NCI-H146 treated with DMSO at 0.1 percent for 48 hours (cell line): ENCODE data around the gene CIB1.
"Not testable (repeated sequence)": the region's sequence is repeated elsewhere in the genome, so short reads cannot be mapped to it uniquely, and the experiment has no call there.

ENCODE experiments used
- DNase-seq: peaks from one replicate; lab custom pipeline; 2025; ENCODE audit not compliant: unreplicated experiment; lab: John Stamatoyannopoulos, UW

Gene CIB1

DNA sequence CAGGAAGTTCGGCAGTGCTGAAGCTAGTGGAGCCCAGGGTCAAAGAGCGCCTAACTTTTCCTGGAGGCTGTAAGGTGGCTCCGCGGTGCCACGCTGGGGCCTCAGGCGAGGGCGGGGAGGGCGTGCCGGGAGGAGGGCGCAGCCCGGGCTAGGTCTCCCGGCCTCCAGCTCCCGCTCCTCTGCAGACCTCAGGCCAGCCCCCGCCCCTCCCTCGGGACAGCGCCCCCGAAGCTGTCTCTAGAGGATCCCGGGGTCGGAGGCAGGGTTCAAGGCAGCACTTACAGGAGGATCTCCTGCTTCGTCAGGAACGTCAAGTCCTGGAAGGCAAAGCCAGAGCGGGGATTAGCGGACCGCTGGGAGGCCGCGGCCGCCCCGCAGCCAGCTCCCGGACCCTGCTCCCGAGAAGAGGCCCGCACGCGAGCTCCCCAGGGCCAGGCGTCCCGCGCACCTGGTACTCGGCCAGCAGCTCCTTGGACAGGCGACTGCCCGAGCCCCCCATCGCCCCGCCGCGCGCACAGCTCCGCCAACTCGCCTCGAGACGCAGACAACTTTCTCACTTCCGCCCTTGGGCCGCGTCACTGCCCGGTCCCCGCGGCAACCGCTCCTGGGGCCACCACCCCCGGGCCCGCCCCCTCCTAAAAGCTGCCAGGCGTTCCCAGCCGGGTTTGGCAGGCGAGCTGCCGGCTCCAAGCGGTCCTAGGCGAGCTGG is at the start of gene CIB1:
Gene CIB1, minus strand, starts transcription at position 555 of the 709 bp plus-strand sequence. Its CDS starts 56 bp downstream, at position 499.
- no peak for DNase-seq

DNA sequence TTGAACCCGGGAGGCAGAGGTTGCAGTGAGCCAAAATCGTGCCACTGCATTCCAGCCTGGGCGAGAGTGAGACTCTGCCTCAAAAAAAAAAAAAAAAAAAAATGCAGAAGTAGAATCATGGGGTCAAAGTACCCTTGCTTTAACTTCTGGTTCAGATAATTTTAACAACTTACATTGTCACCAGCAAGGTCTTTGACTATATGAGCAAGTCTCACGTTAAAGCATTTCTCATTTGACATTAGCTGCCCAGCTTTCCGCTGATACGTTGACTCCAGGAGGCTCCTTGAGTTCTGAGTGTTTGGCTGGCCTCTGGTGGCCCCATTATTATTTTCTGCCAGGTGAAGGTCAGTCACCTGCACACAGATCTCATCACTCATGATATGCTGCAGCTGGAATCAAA is 47.9 kb upstream of the CIB1 start:
- DNase-seq: peak; percentile 5

GRCh38 chr15:90280743-90281142 is 47.0 kb upstream of the CIB1 start:
- DNase-seq: not testable (repeated sequence)

DNA sequence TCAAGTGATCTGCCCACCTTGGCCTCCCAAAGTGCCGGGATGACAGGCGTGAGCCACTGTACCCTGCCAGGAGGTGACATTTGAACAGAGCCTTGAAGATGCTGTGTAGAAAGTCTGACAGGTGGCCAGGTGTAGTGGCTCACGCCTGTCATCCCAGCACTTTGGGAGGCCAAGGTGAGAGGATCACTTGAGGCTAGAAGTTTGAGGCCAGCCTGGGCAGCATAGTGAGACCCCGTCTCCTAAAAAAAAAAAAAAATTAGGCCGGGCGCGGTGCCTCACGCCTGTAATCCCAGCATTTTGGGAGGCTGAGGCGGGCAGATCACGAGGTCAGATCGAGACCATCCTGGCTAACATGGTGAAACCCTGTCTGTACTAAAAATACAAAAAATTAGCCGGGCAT is 44.7 kb upstream of the CIB1 start:
- not testable (repeated sequence) for DNase-seq

- DNase-seq: no peak
Observed at GRCh38 chr15:90271459-90272166, 37.9 kb upstream of the CIB1 start.

DNA sequence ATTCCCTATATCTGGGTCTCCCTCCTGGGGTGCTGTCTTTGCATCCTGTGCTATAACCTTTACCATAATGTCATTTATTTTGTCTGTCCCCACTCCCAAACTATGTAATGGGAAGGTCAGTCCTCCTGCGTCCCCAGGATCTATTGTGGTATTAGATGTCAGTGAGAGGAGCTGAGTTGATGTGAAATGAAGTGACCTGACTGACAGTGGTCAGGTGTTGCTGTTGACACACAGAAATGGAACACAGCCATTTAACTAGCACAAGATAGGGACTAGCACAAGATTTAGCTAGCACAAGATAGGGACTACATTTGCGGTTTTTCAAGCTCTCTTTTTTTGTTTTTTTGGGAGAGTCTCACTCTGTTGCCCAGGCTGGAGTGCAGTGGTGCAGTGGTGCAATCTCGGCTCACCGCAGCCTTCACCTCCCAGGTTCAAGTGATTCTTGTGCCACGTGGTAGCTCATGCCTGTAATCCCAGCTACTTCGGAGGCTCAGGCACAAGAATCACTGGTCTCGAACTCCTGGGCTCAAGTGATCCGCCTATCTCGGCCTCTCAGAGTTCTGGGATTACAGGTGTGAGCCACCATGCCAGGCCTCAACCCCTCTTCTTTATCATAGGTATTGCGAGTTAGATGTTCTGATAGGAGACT is 36.9 kb upstream of the CIB1 start:
- no peak for DNase-seq

DNA sequence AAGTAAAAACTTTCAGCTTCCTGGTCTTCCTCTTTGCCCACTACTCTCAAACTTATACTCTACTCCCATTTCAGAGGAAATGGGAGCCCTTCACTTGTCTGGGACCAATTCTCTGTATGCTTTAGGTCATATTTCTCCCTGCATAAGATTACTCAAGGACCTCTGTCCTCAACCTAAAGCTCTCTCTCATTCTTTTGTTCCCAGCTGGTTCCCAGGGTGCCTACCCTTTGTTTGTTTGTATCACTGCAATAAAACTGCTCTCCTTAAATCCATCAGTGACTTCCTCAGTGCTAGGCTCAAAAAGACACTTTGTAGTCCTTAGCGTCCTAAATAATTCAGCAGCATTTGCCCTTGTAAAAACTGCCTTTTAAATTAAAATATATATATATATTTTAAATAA is 34.7 kb upstream of the CIB1 start:
- DNase-seq: no peak

DNA sequence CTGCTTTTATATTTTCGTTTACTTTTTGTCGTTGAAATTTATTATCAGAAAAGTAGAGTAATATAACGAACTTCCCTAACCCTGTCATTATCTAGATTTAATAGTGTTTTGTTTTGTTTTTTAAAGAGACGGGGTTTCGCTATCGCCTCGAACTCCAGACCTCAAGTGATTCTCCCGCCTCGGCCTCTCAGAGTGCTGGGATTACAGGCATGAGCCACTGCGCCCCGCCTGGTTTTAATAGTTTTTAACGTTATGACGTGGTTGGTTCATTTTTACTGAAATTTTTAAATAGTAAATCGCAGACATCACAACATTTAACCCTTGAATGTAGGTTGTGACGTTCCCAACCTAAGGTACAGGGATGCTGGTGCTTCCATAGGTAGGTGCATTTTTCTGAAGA is 32.7 kb upstream of the CIB1 start:
- DNase-seq: no peak

DNA sequence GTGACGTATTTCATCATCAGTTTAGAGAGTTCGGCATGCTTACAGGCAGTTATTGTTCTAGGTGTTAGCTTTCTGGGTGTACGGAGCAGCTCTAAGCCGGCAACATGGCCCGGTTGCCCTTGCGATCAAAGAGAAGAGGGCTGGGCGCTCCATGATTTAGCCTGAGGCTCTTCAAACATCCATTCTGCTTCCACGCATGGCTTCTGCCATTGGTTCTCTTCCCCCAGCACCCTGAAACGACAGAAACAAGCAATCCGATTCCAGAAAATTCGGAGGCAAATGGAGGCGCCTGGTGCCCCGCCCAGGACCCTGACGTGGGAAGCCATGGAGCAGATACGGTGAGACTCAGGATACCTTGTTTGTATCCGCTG is 32.3 kb upstream of the CIB1 start:
- peak; percentile 41 for DNase-seq

- DNase-seq: peak; percentile 56
Observed at GRCh38 chr15:90265271-90266060, 31.7 kb upstream of the CIB1 start, which contains the start of gene NGRN. NGRN (plus strand) TSS chr15:90265672; CDS start chr15:90265713, 41 bp downstream.

- DNase-seq: no peak
Observed at GRCh38 chr15:90264671-90265070, 30.9 kb upstream of the CIB1 start.

DNA sequence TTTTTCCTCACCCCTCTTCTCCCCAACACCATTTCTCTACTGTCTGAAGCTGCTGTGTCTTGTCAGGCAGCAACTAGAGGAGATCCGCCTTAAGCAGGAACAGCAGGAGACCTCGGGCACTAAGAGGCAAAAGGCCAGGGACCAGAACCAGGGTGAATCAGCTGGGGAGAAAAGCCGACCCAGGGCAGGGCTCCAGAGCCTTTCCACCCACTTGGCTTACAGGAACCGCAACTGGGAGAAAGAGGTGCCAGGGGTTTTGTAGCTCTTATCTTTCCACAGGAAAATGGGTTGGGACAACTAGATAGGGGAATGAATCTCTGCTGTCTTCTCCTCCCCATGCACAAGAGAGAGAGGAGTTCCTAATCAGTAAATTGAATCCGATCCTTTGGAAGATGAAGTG is 28.7 kb upstream of the CIB1 start:
- no peak for DNase-seq

- no peak for DNase-seq
Observed at GRCh38 chr15:90261811-90262210, 28.1 kb upstream of the CIB1 start.

- DNase-seq: not testable (repeated sequence)
Observed at GRCh38 chr15:90260731-90261130, 27.0 kb upstream of the CIB1 start.

GRCh38 chr15:90259524-90259923 is 25.8 kb upstream of the CIB1 start:
- no peak for DNase-seq

GRCh38 chr15:90257776-90258175 is 24.0 kb upstream of the CIB1 start:
- no peak for DNase-seq

DNA sequence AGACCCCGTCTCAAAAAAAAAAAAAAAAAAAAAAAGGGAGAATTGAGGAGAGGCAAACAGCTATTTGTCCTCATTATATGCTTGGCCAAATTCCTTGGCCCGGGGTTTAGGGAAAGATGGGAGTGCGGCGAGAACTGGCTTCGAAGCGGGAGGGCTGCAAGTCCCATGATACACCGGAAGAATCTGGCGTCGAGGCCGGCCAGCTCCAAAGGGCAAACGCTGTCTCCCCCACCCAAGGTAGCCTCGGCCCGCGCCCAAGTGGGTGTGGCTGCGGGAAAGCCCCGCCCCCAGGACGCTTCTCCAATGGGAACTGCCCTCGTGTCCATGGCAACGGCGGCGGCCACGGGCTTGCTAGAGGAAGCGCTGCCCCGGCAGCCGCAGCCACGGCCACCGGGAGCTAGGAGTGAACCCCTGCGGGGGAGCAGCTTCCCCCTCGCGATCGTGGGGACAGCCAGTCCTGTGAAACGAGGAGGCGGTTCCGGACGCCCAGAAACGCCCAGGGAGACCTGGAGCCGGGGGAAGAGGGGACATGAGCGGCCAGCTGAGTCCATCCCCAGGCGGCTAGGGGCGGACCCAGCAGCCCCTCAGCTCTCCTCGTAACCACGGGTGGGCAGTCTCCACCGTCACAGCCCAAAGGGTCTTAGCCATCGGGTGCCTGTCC is 15.6 kb upstream of the CIB1 start, which contains the start of gene TTLL13:
Gene TTLL13, plus strand, starts transcription at position 354 of the 661 bp plus-strand sequence. CDS start 1,075 bp downstream, outside the sequence.
- peak; percentile 79 for DNase-seq

DNA sequence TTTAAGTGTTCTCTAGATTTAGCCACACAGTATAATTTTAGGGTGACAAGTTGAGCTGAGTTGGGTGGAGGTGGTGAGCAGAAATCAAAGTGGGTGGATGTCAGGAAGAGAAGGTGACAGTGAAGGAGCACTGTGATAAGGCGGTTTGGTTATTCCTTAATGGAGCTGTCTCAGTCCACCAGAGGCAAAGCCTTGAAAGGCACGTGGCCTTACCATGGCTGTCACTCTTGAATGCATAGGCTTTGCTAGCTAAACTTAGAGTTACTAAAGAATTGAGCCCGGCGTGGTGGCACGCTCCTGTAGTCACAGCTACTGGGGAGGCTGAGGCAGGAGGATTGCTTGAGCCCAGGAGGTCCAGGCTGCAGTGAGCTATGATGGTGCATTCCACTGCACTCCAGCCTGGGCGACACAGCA is 15.1 kb upstream of the CIB1 start:
- no peak for DNase-seq

DNA sequence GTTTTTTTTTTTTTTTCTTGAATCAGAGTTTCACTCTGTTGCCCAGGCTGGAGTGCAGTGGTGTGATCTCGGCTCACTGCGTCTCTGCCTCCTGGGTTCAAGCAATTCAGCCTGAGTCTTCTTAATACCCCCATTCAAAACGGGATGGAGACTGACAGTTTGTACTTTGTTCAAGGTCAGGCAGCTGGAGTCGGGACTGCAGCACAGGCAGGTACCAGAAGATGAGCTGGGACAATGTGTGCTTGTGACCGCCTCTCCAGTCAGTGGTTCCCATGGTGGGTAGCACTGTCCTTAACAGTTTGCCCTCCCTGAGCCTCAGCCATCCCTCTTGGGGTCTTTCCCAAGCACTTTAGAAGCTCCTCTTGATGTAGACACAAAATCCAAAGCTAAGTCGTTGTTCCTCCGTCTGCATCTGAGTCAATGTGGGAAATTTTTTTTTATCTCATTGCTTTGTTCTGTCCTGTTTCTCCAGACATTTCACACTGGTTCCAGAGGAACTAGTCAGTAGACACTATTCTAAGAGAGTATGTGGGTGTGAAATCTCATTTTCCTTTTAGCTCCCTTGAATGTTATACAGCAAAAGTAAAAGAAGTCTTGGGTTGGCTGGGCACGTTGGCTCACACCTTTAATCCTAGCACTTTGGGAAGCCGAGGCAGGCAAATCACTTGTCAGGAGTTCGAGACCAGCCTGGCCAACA is 10.3 kb upstream of the CIB1 start:
- no peak for DNase-seq
